Heart left ventricle (tissue), 16 donors: ENCODE results near the gene DHFR. TPM values are rescaled to one million over a fixed set of nuclear protein-coding genes. Genes with fewer than 3 reads are reported as not detected.
A peak's percentile ranks its signal among the peaks of the same experiment; 100 is the strongest.

Experiments used
- ATAC-seq, 4 donors: fragments of 200-7000 bp; cut with Tn5 transposase; one replicate each; pipeline ENCODE4 v1.9.1; 2020 to 2022; ENCODE audit warnings: moderate library complexity in 4 of 4, mild to moderate bottlenecking in 3 of 4, moderate number of reproducible peaks in 1 of 4
- DNase-seq, 5 donors: peaks; one replicate each; pipeline ENCODE4 v3.0.0-alpha.2; 2020
- H3K27ac ChIP-seq, 12 donors: fragments of 200-600 bp; sonication (generic) in 4 of 12; one replicate each; pipeline versions ENCODE4 v1.5.0 to v1.8.0; 2016 to 2022; ENCODE audit warnings: mild to moderate bottlenecking in 2 of 12
- H3K27me3 ChIP-seq, 9 donors: fragments of 200-600 bp; sonication (generic) in 2 of 9; one replicate each; pipeline versions ENCODE4 v1.5.1 to v1.8.0; 2016 to 2022; ENCODE audit warnings: mild to moderate bottlenecking in 3 of 9
- H3K36me3 ChIP-seq, 9 donors: fragments of 200-600 bp; sonication (generic) in 2 of 9; one replicate each; pipeline versions ENCODE4 v1.5.0 to v1.8.0; 2018 to 2022; ENCODE audit warnings: mild to moderate bottlenecking in 2 of 9
- H3K4me1 ChIP-seq, 12 donors: fragments of 200-600 bp; sonication (generic) in 4 of 12; one replicate each; pipeline versions ENCODE4 v1.5.0 to v1.8.0; 2016 to 2022; ENCODE audit warnings: mild to moderate bottlenecking in 3 of 12
- H3K4me3 ChIP-seq, 12 donors: fragments of 200-600 bp; sonication (generic) in 4 of 12; one replicate each; pipeline versions ENCODE4 v1.5.0 to v1.8.0; 2017 to 2022; ENCODE audit warnings: mild to moderate bottlenecking in 9 of 12, moderate library complexity in 4 of 12
- H3K9me3 ChIP-seq, 12 donors: fragments of 200-600 bp; sonication (generic) in 4 of 12; one replicate each; pipeline versions ENCODE4 v1.5.0 to v1.8.0; 2016 to 2022; ENCODE audit warnings: mild to moderate bottlenecking in 1 of 12
- CTCF ChIP-seq, 12 donors: fragments of 200-600 bp; sonication (generic) in 4 of 12; IDR thresholded peaks; one replicate each; pipeline versions ENCODE4 v1.5.0 to v1.8.0; 2018 to 2022; ENCODE audit warnings: antibody characterized with exemption in 12 of 12, mild to moderate bottlenecking in 5 of 12
- POLR2A ChIP-seq, 2 donors: fragments of 450-650 bp; IDR thresholded peaks; one replicate each; pipeline ENCODE4 v1.6.1; 2017; ENCODE audit warnings: antibody characterized with exemption in 2 of 2, mild to moderate bottlenecking in 2 of 2, moderate library complexity in 2 of 2
- WGBS, 4 donors: extraction: QIAGEN DNeasy Blood & Tissue Kit in 2 of 4; methylation state at CpG; one replicate each; pipeline versions ENCODE4 v1.1.5 to v1.1.7; 2013 to 2018; 5-methylcytosine and 5-hydroxymethylcytosine counted together
- intact Hi-C, 10 donors: fragments of 100-400 bp; cut with DNase I; formaldehyde crosslinking; loops; one replicate each; pipeline versions ENCODE4 v1.11.1 to v1.14.2; 2022
- polyA plus RNA-seq, 2 donors: library from polyadenylated mRNA; stranded (reverse); fragments of 200-250 nt; gene quantifications; one replicate each; pipeline ENCODE4 v1.2.3, GENCODE V29; 2013
- total RNA-seq, 9 donors: library from RNA; depleted of rRNA in 2 of 9; stranded (reverse); fragments of >200 nt in 2 of 9; fragmentation: NEBNext Ultra II Directional in 3 of 9; extraction: Animal tissue kit (Norgen Biotek cat#: 25700) in 3 of 9; gene quantifications; one replicate each; pipeline versions ENCODE4 v1.1.0 to v1.2.4, GENCODE V29; 2016 to 2023
- donor health status: ischemic (EF 13 %, LVEDD 7.1; RV severe dilation, severe dysfunction).
- donor health status: healthy with polysubstance abuse.
- donor health status: DM: no; HTN: yes; CAD: no.
- donor health status: DM: no; HTN: no; CAD: no.
- donor health status: ischemic (EF 25% LVEDD 6.9; RV normal size, moderate dysfunction).
- donor health status: ischemic (EF 25% LVEDD 5.7; RV mildly dilated, moderate dysfunction).
- donor health status: healthy.
- donor health status: DM: yes; HTN: yes; CAD: no.
- donor health status: ischemic (EF 35%, LVEDD 5.7; RV mildly dilated, moderate dysfunction).
- donor health status: nonischemic (EF 11% LVEDD 7.7; RV severe dilation, severe dysfunction).
- donor health status: DM: yes; HTN: yes; CAD: no.
- donor health status: PGD.
- donor health status: ischemic (EF 29% LVEDD 5.4; RV normal size, mild dysfunction).
- donor health status: nonischemic (EF 23%, LVEDD 6.1; RV moderate dilation, normal function).

The DHFR gene
- total and polyA plus RNA-seq, 11 donors, result 1.6 to 18.9 (median 9.6) TPM

GRCh38 chr5:80634193-80634592, 20.6 kb downstream of the DHFR start:
- ATAC-seq, result no peak
- Histone ChIP-seq H3K9me3 (no peaks in the 10 kb centered on the region), H3K27me3 (no peaks in the 10 kb centered on the region), H3K27ac (no peak overlapping the region), H3K4me1 (no peaks in the 10 kb centered on the region), H3K4me3 (no peak overlapping the region), H3K36me3 (peaks cover 0 to 58% (median 23%) of the 10 kb centered on the region in 9 donors)
- TF ChIP-seq POLR2A (IDR thresholded peaks at IDR 0.05) (no peak), CTCF (IDR thresholded peaks at IDR 0.05) (no peak)
- intact Hi-C loops, result no loop called here
- DNase-seq, result no peak

GRCh38 chr5:80632700-80633099, 22.1 kb downstream of the DHFR start:
- Histone ChIP-seq H3K4me3 (no peak overlapping the region), H3K9me3 (no peaks in the 10 kb centered on the region), H3K4me1 (no peaks in the 10 kb centered on the region), H3K36me3 (peaks cover 0 to 50% (median 22%) of the 10 kb centered on the region in 9 donors), H3K27ac (no peak overlapping the region), H3K27me3 (no peaks in the 10 kb centered on the region)
- 74 to 87% (median 81%) methylated on average over 2 of the region's 2 CpGs for WGBS, 4 donors
- no peak for DNase-seq
- intact Hi-C loops, result no loop called here
- ATAC-seq, result no peak
- TF ChIP-seq CTCF (IDR thresholded peaks at IDR 0.05), result no peak
- TF ChIP-seq POLR2A (IDR thresholded peaks at IDR 0.05), result no peak

DNA sequence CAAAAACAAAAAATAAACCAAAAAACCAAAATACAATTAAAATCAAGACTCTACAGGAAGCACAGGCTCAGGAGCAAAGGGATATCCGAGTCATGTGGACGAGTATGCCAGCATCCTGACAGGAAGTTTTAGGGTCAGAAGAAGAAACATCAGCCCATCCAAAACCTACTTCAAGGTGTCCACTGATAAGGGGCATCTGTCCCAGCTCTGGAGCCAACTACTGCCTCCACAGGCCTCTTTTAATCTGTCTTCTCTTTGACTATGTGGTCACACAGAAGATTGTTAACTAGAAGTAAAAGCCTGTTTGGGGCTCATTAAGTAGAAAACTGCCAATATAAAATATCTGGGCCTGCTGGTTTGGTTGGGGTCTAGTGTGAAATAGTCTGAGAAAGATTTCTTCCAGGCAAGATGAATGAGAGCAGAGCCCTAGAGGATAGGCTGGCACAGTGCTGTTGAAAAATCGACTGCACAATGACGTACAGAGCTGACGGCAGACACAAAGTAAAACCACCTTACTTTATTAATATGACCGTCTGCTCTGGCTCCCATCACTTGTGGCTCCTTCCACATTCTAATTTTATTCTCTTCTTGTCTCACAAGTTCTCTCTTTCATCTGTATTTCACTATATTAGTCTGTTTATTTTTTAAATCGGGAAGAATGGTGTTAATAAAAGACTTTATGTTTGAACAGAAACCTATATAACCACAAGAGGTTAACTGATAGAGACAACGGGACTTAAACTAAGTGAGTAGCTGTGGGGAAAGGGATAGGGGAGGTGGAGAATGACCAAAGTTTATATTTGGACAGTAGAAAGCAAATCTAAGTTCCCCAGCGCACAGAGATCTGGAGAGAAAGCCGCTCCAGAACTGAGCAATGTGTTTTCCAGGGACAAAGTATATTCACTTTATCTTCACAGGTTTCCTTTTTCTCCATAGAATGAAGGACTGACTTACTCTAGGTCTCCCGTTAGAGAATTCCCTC, 23.2 kb downstream of the DHFR start:
- peaks cover 0 to 39% (median 15%) of the 10 kb centered on the region in 9 donors for H3K36me3 ChIP-seq
- DNase-seq (no peak), ATAC-seq (no peak)
- no peak overlapping the region for H3K4me3 ChIP-seq
- H3K27me3 ChIP-seq, result no peaks in the 10 kb centered on the region
- intact Hi-C loops, result no loop called here
- H3K4me1 ChIP-seq, result no peaks in the 10 kb centered on the region
- no peaks in the 10 kb centered on the region for H3K9me3 ChIP-seq
- no peak for TF ChIP-seq POLR2A (IDR thresholded peaks at IDR 0.05)
- TF ChIP-seq CTCF (IDR thresholded peaks at IDR 0.05), result no peak
- 91 to 93% (median 92%) methylated on average over 11 of the region's 11 CpGs for WGBS, 4 donors
- no peak overlapping the region for H3K27ac ChIP-seq

GRCh38 chr5:80629281-80629680, 25.5 kb downstream of the DHFR start:
- no peaks in the 10 kb centered on the region for H3K4me1 ChIP-seq
- DNase-seq, result no peak
- no peaks in the 10 kb centered on the region for H3K27me3 ChIP-seq
- ATAC-seq, result no peak
- H3K27ac ChIP-seq, result peak overlapping the region in 1 of 12 donors; percentile 53
- peaks cover 0 to 23% (median 13%) of the 10 kb centered on the region in 9 donors for H3K36me3 ChIP-seq
- no peaks in the 10 kb centered on the region for H3K9me3 ChIP-seq
- intact Hi-C loops, result no loop called here
- TF ChIP-seq POLR2A (IDR thresholded peaks at IDR 0.05) (no peak), CTCF (IDR thresholded peaks at IDR 0.05) (no peak)
- no peak overlapping the region for H3K4me3 ChIP-seq
